HG03108 (cell line): ENCODE data around the gene COQ9.
A peak's percentile ranks its signal among the peaks of the same experiment; 100 is the strongest.

ENCODE experiments used
- ATAC-seq: cut with Tn5 transposase; IDR thresholded peaks from one replicate; pipeline ENCODE4 v1.9.1; 2021; ENCODE audit warnings: moderate library complexity; ENCODE audit not compliant: unreplicated experiment

COQ9 gene

GRCh38 chr16:57471852-57472664, 24.8 kb downstream of the COQ9 start:
- no peak for ATAC-seq

- no peak for ATAC-seq
Observed at GRCh38 chr16:57472665-57473060, 25.4 kb downstream of the COQ9 start.

- no peak for ATAC-seq
Observed at GRCh38 chr16:57473176-57473840, 26.0 kb downstream of the COQ9 start.

- no peak for ATAC-seq
Observed at GRCh38 chr16:57473906-57474305, 26.6 kb downstream of the COQ9 start.

GRCh38 chr16:57474671-57475661, 27.7 kb downstream of the COQ9 start:
- ATAC-seq = no peak

- peak; percentile 85 for ATAC-seq
Observed at GRCh38 chr16:57475711-57476339, 28.5 kb downstream of the COQ9 start.

GRCh38 chr16:57476546-57477410, 29.5 kb downstream of the COQ9 start:
- no peak for ATAC-seq

GRCh38 chr16:57477531-57478202, 30.4 kb downstream of the COQ9 start:
- no peak for ATAC-seq

- ATAC-seq = no peak
Observed at GRCh38 chr16:57478396-57479204, 31.3 kb downstream of the COQ9 start.

- ATAC-seq = no peak
Observed at GRCh38 chr16:57479205-57479975, 32.1 kb downstream of the COQ9 start.

- ATAC-seq = no peak
Observed at GRCh38 chr16:57479976-57480753, 32.9 kb downstream of the COQ9 start.

- no peak for ATAC-seq
Observed at GRCh38 chr16:57480754-57481230, 33.5 kb downstream of the COQ9 start.

GRCh38 chr16:57481421-57481820, 34.1 kb downstream of the COQ9 start:
- no peak for ATAC-seq

- ATAC-seq = no peak
Observed at GRCh38 chr16:57482845-57483545, 35.7 kb downstream of the COQ9 start.

- ATAC-seq = no peak
Observed at GRCh38 chr16:57483725-57484514, 36.6 kb downstream of the COQ9 start.
